Medulla oblongata (tissue), 1 donor: Measurements from ENCODE around the gene TAS2R41.

Experiments
- DNase-seq: peaks from one replicate; pipeline ENCODE4 v3.0.0-alpha.2; 2015; ENCODE audit errors: extremely low spot score

Gene TAS2R41

GRCh38 chr7:143477501-143478150 is at the start of gene TAS2R41:
TAS2R41 (plus strand) TSS chr7:143477873; CDS start chr7:143477873, 0 bp downstream.
- no peak for DNase-seq

- no peak for DNase-seq
Observed at GRCh38 chr7:143429770-143430698, 47.6 kb upstream of the TAS2R41 start.

- DNase-seq, result no peak
Observed at GRCh38 chr7:143431109-143431508, 46.6 kb upstream of the TAS2R41 start.

GRCh38 chr7:143433759-143434158 is 43.9 kb upstream of the TAS2R41 start:
- DNase-seq, result no peak

- no peak for DNase-seq
Observed at GRCh38 chr7:143434660-143435059, 43.0 kb upstream of the TAS2R41 start.

- DNase-seq, result no peak
Observed at GRCh38 chr7:143435266-143435665, 42.4 kb upstream of the TAS2R41 start.

GRCh38 chr7:143436325-143436946 is 41.2 kb upstream of the TAS2R41 start:
- DNase-seq, result no peak

- no peak for DNase-seq
Observed at GRCh38 chr7:143437578-143437977, 40.1 kb upstream of the TAS2R41 start.

- no peak for DNase-seq
Observed at GRCh38 chr7:143439866-143440265, 37.8 kb upstream of the TAS2R41 start.

- DNase-seq, result no peak
Observed at GRCh38 chr7:143443153-143443552, 34.5 kb upstream of the TAS2R41 start, which contains the start of gene TAS2R60. TAS2R60 (plus strand) TSS chr7:143443453; CDS start chr7:143443453, 0 bp downstream.

- DNase-seq, result no peak
Observed at GRCh38 chr7:143444063-143444782, 33.5 kb upstream of the TAS2R41 start.

- no peak for DNase-seq
Observed at GRCh38 chr7:143444785-143445184, 32.9 kb upstream of the TAS2R41 start.

GRCh38 chr7:143447466-143447865 is 30.2 kb upstream of the TAS2R41 start:
- DNase-seq, result no peak

- no peak for DNase-seq
Observed at GRCh38 chr7:143448429-143448828, 29.2 kb upstream of the TAS2R41 start.

GRCh38 chr7:143449793-143450192 is 27.9 kb upstream of the TAS2R41 start:
- no peak for DNase-seq

GRCh38 chr7:143451122-143451521 is 26.6 kb upstream of the TAS2R41 start:
- no peak for DNase-seq

GRCh38 chr7:143451746-143452145 is 25.9 kb upstream of the TAS2R41 start:
- DNase-seq, result no peak

- DNase-seq, result no peak
Observed at GRCh38 chr7:143452495-143452894, 25.2 kb upstream of the TAS2R41 start.

GRCh38 chr7:143454091-143454680 is 23.5 kb upstream of the TAS2R41 start:
- no peak for DNase-seq

GRCh38 chr7:143455491-143455890 is 22.2 kb upstream of the TAS2R41 start:
- DNase-seq, result no peak

GRCh38 chr7:143455942-143456341 is 21.7 kb upstream of the TAS2R41 start:
- DNase-seq, result no peak
